ENCODE results near the gene DNAH6. TPM values are rescaled to one million over a fixed set of nuclear protein-coding genes. Genes with fewer than 3 reads are reported as not detected.

DNAH6 gene
- total RNA-seq, 1 experiment from 2014 or later: not detected

DNA sequence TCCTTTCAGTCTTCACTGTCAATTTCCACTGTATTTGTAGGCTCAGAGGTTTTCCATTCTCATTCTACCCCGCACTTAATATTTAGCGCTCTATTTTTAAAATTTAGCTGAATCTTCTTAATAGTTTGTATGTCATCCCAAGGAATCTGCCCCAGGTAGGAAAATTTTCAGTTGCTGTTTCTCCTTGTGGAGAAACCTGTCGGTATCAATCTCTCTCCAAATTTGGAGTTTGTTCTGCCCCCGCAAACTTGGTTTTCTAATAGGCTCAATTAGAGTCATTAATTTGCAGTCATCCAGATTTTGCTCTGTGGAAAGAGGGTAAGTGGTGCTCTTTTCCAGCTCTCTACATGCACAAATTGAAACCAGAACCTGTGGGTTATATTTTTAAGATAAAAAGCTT is 87.6 kb downstream of the DNAH6 start:
- TF ChIP-seq CTCF (conservative IDR thresholded peaks at IDR 0.05; ENCODE audit: low read depth, low read length) (no peak), EZH2 (IDR thresholded peaks at IDR 0.05; ENCODE audit: borderline replicate concordance, low read depth, low read length, poor library complexity, severe bottlenecking) (no peak)
- Histone ChIP-seq H3K36me3 (ENCODE audit: insufficient read depth, low read length, poor library complexity, severe bottlenecking) (no peaks in the 10 kb centered on the region), H3K27ac (ENCODE audit: low read depth, low read length, poor library complexity, severe bottlenecking) (no peak overlapping the region), H3K4me1 (ENCODE audit: insufficient read depth, low read length, poor library complexity, severe bottlenecking) (no peaks in the 10 kb centered on the region), H3K4me3 (ENCODE audit: low read depth, low read length, poor library complexity, severe bottlenecking) (no peak overlapping the region), H3K27me3 (replicated peaks; ENCODE audit: insufficient read depth, low read depth, low read length, poor library complexity) (no peaks in the 10 kb centered on the region), H3K9me3 (ENCODE audit: low read depth, low read length, poor library complexity, severe bottlenecking) (no peaks in the 10 kb centered on the region)
- intact Hi-C loops (cut with micrococcal nuclease; ENCODE audit: unreplicated experiment): no loop called here
- ChIA-PET CTCF (no interaction called here), POLR2A (ENCODE audit: low non-redundant PET) (no interaction called here)
- no peak for DNase-seq (ENCODE audit: low spot score)
- BruUV-seq (replicated peaks): no TSS peak

DNA sequence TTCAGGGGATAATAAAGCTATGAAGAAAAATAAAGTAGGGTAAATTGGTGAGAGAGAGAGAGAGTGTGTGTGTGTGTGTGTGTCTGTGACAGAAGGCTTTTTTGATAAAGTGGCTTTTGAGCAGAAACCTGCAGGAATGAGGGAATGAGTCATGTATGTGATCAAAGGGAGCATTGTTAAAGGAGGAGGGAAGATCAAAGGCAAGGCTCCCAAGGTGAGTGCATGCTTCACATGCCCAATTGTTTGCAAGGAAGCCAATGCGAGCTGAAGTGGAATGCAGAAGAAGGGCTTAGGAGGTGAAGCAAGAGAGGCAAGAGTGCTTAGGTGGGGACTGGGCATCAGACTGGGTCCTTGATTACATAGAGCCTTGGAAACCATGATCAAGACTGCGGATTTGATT is 96.8 kb downstream of the DNAH6 start:
- Histone ChIP-seq H3K9me3 (ENCODE audit: low read depth, low read length, poor library complexity, severe bottlenecking) (no peaks in the 10 kb centered on the region), H3K27me3 (replicated peaks; ENCODE audit: insufficient read depth, low read depth, low read length, poor library complexity) (no peaks in the 10 kb centered on the region), H3K27ac (ENCODE audit: low read depth, low read length, poor library complexity, severe bottlenecking) (no peak overlapping the region), H3K4me1 (ENCODE audit: insufficient read depth, low read length, poor library complexity, severe bottlenecking) (no peaks in the 10 kb centered on the region), H3K4me3 (ENCODE audit: low read depth, low read length, poor library complexity, severe bottlenecking) (no peak overlapping the region), H3K36me3 (ENCODE audit: insufficient read depth, low read length, poor library complexity, severe bottlenecking) (no peaks in the 10 kb centered on the region)
- intact Hi-C loops (cut with micrococcal nuclease; ENCODE audit: unreplicated experiment): no loop called here
- ChIA-PET POLR2A (ENCODE audit: low non-redundant PET) (no interaction called here), CTCF (no interaction called here)
- BruUV-seq (replicated peaks): no TSS peak
- TF ChIP-seq EZH2 (IDR thresholded peaks at IDR 0.05; ENCODE audit: borderline replicate concordance, low read depth, low read length, poor library complexity, severe bottlenecking): no peak
- TF ChIP-seq CTCF (conservative IDR thresholded peaks at IDR 0.05; ENCODE audit: low read depth, low read length): no peak
- DNase-seq (ENCODE audit: low spot score): no peak

GRCh38 chr2:84619794-84620371 is 103.6 kb downstream of the DNAH6 start:
- H3K4me3 ChIP-seq (ENCODE audit: low read depth, low read length, poor library complexity, severe bottlenecking): no peak overlapping the region
- intact Hi-C loops (cut with micrococcal nuclease; ENCODE audit: unreplicated experiment): no loop called here
- no peaks in the 10 kb centered on the region for H3K9me3 ChIP-seq (ENCODE audit: low read depth, low read length, poor library complexity, severe bottlenecking)
- H3K27ac ChIP-seq (ENCODE audit: low read depth, low read length, poor library complexity, severe bottlenecking): no peak overlapping the region
- ChIA-PET POLR2A (ENCODE audit: low non-redundant PET) (no interaction called here), CTCF (no interaction called here)
- BruUV-seq (replicated peaks): no TSS peak
- peaks cover 3% of the 10 kb centered on the region for H3K27me3 ChIP-seq (replicated peaks; ENCODE audit: insufficient read depth, low read depth, low read length, poor library complexity)
- DNase-seq (ENCODE audit: low spot score): no peak
- TF ChIP-seq CTCF (conservative IDR thresholded peaks at IDR 0.05; ENCODE audit: low read depth, low read length): no peak
- TF ChIP-seq EZH2 (IDR thresholded peaks at IDR 0.05; ENCODE audit: borderline replicate concordance, low read depth, low read length, poor library complexity, severe bottlenecking): no peak
- H3K36me3 ChIP-seq (ENCODE audit: insufficient read depth, low read length, poor library complexity, severe bottlenecking): no peaks in the 10 kb centered on the region
- no peaks in the 10 kb centered on the region for H3K4me1 ChIP-seq (ENCODE audit: insufficient read depth, low read length, poor library complexity, severe bottlenecking)
